HepG2 (cell line): Measurements from ENCODE around the gene HIGD1C. TPM values are rescaled to one million over a fixed set of nuclear protein-coding genes. Genes with fewer than 3 reads are reported as not detected.
A peak's percentile ranks its signal among the peaks of the same experiment; 100 is the strongest.

Experiments used
- CEBPB ChIP-seq: IDR thresholded peaks from 2 replicates; pipeline ENCODE4 v1.6.1; 2011; ENCODE audit warnings: low read depth, low read length, improper control_type of control experiment, borderline replicate concordance
- GPN1 ChIP-seq: sonication (generic); formaldehyde crosslinking; IDR thresholded peaks from 2 replicates; pipeline ENCODE4 v1.5.1; 2020; ENCODE audit warnings: missing genetic modification reagents, borderline replicate concordance
- MATR3 ChIP-seq: sonication (generic); formaldehyde crosslinking; IDR thresholded peaks from 2 replicates; pipeline ENCODE4 v1.4.0; 2020; ENCODE audit warnings: missing genetic modification reagents
- NCOA2 ChIP-seq: sonication (generic); formaldehyde crosslinking; IDR thresholded peaks from 2 replicates; pipeline ENCODE4 v1.8.0; 2022; ENCODE audit warnings: inconsistent platforms
- NR2F2 ChIP-seq: IDR thresholded peaks from 2 replicates; pipeline ENCODE4 v1.6.1; 2012; ENCODE audit warnings: low read depth, inconsistent platforms, borderline replicate concordance
- POLR2A ChIP-seq, 2 experiments: IDR thresholded peaks; 2 replicates each; pipeline ENCODE4 v1.6.1; 2011; ENCODE audit warnings: low read depth in 2 of 2, low read length in 2 of 2, mild to moderate bottlenecking in 1 of 2, moderate library complexity in 1 of 2; ENCODE audit not compliant: insufficient read depth in 1 of 2
- SKI ChIP-seq: fragments of 450-650 bp; IDR thresholded peaks from one replicate; pipeline ENCODE4 v1.6.1; 2018; ENCODE audit warnings: mild to moderate bottlenecking; ENCODE audit not compliant: partially characterized antibody
- SMAD3 ChIP-seq: sonication (generic); formaldehyde crosslinking; IDR thresholded peaks from 2 replicates; pipeline ENCODE4 v1.4.0; 2020; ENCODE audit warnings: missing genetic modification reagents
- TBL1XR1 ChIP-seq: fragments of 150-350 bp; IDR thresholded peaks from 2 replicates; pipeline ENCODE4 v1.6.1; 2014; ENCODE audit warnings: borderline replicate concordance, low read length; ENCODE audit not compliant: partially characterized antibody
- TBX2 ChIP-seq: sonication (generic); formaldehyde crosslinking; IDR thresholded peaks from 2 replicates; pipeline ENCODE4 v1.5.0; 2020; ENCODE audit warnings: missing genetic modification reagents, mild to moderate bottlenecking, borderline replicate concordance
- TEAD3 ChIP-seq: optimal IDR thresholded peaks from 2 replicates; pipeline ENCODE3; 2016; ENCODE audit warnings: borderline replicate concordance
- THAP11 ChIP-seq: IDR thresholded peaks from 2 replicates; pipeline ENCODE4 v1.6.1; 2016; ENCODE audit warnings: missing biosample characterization, missing genetic modification reagents
- ZNF431 ChIP-seq: sonication (generic); formaldehyde crosslinking; IDR thresholded peaks from 2 replicates; pipeline ENCODE4 v1.9.0; 2022; ENCODE audit warnings: missing genetic modification reagents, low read depth, mild to moderate bottlenecking, borderline replicate concordance
- ZNF644 ChIP-seq: IDR thresholded peaks from 2 replicates; pipeline ENCODE4 v1.6.1; 2016; ENCODE audit warnings: low read depth
- ZNF737 ChIP-seq: sonication (generic); formaldehyde crosslinking; IDR thresholded peaks from 2 replicates; pipeline ENCODE4 v1.5.0; 2020; ENCODE audit warnings: missing genetic modification reagents, mild to moderate bottlenecking, borderline replicate concordance
- ZNF878 ChIP-seq: sonication (generic); formaldehyde crosslinking; IDR thresholded peaks from 2 replicates; pipeline ENCODE4 v1.8.1; 2023; ENCODE audit warnings: mild to moderate bottlenecking, missing genetic modification reagents, moderate library complexity
- polyA plus RNA-seq, 8 experiments: library from polyadenylated mRNA; depleted of rRNA in 3 of 8; stranded (reverse) in 7 of 8; unstranded in 1 of 8; fragments of >200 nt; fragmentation: Illumina TruSeq in 4 of 8; extraction: Trizol in 4 of 8; gene quantifications; 2 replicates each; pipeline versions ENCODE4 v1.2.1 to v1.2.3, GENCODE V29; 2011 to 2016; ENCODE audit warnings: low read depth in 4 of 8, missing spikeins in 1 of 8, mixed read lengths in 1 of 8; ENCODE audit not compliant: insufficient read depth in 1 of 8
- total RNA-seq, 5 experiments: library from RNA; depleted of rRNA; stranded (reverse); fragments of >200 nt; fragmentation: Illumina TruSeq; extraction: Trizol; gene quantifications; 2 replicates each; pipeline ENCODE4 v1.2.3, GENCODE V29; 2016; ENCODE audit warnings: low read depth in 1 of 5
- TF ChIP-seq, protein P1 (sequence below): sonication (generic); formaldehyde crosslinking; IDR thresholded peaks from 2 replicates; pipeline ENCODE4 v1.4.0; 2020; ENCODE audit warnings: missing genetic modification reagents, borderline replicate concordance
- TF ChIP-seq, protein P2 (sequence below): sonication (generic); formaldehyde crosslinking; IDR thresholded peaks from 2 replicates; pipeline ENCODE4 v1.4.0; 2020; ENCODE audit warnings: mild to moderate bottlenecking, missing genetic modification reagents
- TF ChIP-seq, protein P3 (sequence below): IDR thresholded peaks from 2 replicates; pipeline ENCODE4 v1.6.1; 2016; ENCODE audit warnings: missing genetic modification reagents, missing compliant biosample characterization
- TF ChIP-seq, protein P4 (sequence below): IDR thresholded peaks from 2 replicates; pipeline ENCODE4 v1.4.0; 2020; ENCODE audit warnings: mild to moderate bottlenecking, missing genetic modification reagents
- TF ChIP-seq, protein P5 (sequence below): IDR thresholded peaks from 2 replicates; pipeline ENCODE4 v1.6.1; 2016; ENCODE audit warnings: mild to moderate bottlenecking

HIGD1C gene
- total and polyA plus RNA-seq, 2 of the 13 experiments (the other 11 are each of a cell fraction or from before 2014, with no cell fraction given) = not detected

DNA sequence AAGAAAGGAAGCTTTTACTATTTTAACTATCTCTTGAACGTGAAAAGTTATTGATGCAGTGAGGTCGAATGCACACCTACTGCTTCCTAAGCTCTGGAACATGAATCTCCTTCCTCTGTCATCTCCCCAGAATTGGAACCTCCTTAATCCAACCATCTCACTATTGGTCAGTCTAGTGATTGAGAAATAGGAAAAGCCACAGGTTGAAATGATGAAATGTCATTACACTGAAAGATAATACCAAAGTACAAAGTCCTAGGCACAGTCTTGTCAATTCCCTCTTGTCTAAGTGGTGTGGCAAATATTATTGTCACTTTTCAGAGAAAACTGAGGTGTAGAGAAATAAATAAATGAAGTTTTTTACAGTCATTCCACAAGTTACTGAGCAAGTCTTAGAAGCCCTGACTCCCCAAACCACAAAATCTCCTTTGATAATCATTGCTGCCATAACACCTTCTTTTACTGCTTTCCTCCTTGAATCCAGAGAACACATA is 19.5 kb upstream of the HIGD1C start (continued):
- TF ChIP-seq, protein P1, sequence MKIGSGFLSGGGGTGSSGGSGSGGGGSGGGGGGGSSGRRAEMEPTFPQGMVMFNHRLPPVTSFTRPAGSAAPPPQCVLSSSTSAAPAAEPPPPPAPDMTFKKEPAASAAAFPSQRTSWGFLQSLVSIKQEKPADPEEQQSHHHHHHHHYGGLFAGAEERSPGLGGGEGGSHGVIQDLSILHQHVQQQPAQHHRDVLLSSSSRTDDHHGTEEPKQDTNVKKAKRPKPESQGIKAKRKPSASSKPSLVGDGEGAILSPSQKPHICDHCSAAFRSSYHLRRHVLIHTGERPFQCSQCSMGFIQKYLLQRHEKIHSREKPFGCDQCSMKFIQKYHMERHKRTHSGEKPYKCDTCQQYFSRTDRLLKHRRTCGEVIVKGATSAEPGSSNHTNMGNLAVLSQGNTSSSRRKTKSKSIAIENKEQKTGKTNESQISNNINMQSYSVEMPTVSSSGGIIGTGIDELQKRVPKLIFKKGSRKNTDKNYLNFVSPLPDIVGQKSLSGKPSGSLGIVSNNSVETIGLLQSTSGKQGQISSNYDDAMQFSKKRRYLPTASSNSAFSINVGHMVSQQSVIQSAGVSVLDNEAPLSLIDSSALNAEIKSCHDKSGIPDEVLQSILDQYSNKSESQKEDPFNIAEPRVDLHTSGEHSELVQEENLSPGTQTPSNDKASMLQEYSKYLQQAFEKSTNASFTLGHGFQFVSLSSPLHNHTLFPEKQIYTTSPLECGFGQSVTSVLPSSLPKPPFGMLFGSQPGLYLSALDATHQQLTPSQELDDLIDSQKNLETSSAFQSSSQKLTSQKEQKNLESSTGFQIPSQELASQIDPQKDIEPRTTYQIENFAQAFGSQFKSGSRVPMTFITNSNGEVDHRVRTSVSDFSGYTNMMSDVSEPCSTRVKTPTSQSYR = peak; percentile 10; the same call in 1 of the 2 replicates
- TF ChIP-seq, protein P2, sequence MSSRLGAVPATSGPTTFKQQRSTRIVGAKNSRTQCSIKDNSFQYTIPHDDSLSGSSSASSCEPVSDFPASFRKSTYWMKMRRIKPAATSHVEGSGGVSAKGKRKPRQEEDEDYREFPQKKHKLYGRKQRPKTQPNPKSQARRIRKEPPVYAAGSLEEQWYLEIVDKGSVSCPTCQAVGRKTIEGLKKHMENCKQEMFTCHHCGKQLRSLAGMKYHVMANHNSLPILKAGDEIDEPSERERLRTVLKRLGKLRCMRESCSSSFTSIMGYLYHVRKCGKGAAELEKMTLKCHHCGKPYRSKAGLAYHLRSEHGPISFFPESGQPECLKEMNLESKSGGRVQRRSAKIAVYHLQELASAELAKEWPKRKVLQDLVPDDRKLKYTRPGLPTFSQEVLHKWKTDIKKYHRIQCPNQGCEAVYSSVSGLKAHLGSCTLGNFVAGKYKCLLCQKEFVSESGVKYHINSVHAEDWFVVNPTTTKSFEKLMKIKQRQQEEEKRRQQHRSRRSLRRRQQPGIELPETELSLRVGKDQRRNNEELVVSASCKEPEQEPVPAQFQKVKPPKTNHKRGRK = no peak
- TF ChIP-seq, protein P3, sequence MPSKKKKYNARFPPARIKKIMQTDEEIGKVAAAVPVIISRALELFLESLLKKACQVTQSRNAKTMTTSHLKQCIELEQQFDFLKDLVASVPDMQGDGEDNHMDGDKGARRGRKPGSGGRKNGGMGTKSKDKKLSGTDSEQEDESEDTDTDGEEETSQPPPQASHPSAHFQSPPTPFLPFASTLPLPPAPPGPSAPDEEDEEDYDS (CRISPR knock-in tag) = 0 out of 2 replicates have a peak, but pooled peaks have one; percentile 42
- peak; percentile 39; the same call in 1 of the 2 replicates for TF ChIP-seq THAP11 (CRISPR knock-in tag)
- peak; percentile 89; the same call in 1 of the 2 replicates for TF ChIP-seq SMAD3 (CRISPR knock-in tag)
- TF ChIP-seq TEAD3 = peak; percentile 39
- peak; percentile 45 for TF ChIP-seq TBL1XR1
- peak; percentile 83 for TF ChIP-seq NCOA2 (CRISPR knock-in tag)
- peak; percentile 98 for TF ChIP-seq CEBPB
- peak; percentile 37; the same call in 1 of the 2 replicates for TF ChIP-seq TBX2 (CRISPR knock-in tag)
- no peak for TF ChIP-seq MATR3 (CRISPR knock-in tag)
- peak; percentile 37 for TF ChIP-seq SKI
- no peak for TF ChIP-seq ZNF431
- TF ChIP-seq ZNF644 = peak; percentile 50; the same call in 1 of the 2 replicates
- TF ChIP-seq, protein P4, sequence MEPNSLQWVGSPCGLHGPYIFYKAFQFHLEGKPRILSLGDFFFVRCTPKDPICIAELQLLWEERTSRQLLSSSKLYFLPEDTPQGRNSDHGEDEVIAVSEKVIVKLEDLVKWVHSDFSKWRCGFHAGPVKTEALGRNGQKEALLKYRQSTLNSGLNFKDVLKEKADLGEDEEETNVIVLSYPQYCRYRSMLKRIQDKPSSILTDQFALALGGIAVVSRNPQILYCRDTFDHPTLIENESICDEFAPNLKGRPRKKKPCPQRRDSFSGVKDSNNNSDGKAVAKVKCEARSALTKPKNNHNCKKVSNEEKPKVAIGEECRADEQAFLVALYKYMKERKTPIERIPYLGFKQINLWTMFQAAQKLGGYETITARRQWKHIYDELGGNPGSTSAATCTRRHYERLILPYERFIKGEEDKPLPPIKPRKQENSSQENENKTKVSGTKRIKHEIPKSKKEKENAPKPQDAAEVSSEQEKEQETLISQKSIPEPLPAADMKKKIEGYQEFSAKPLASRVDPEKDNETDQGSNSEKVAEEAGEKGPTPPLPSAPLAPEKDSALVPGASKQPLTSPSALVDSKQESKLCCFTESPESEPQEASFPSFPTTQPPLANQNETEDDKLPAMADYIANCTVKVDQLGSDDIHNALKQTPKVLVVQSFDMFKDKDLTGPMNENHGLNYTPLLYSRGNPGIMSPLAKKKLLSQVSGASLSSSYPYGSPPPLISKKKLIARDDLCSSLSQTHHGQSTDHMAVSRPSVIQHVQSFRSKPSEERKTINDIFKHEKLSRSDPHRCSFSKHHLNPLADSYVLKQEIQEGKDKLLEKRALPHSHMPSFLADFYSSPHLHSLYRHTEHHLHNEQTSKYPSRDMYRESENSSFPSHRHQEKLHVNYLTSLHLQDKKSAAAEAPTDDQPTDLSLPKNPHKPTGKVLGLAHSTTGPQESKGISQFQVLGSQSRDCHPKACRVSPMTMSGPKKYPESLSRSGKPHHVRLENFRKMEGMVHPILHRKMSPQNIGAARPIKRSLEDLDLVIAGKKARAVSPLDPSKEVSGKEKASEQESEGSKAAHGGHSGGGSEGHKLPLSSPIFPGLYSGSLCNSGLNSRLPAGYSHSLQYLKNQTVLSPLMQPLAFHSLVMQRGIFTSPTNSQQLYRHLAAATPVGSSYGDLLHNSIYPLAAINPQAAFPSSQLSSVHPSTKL (CRISPR knock-in tag) = peak; percentile 91
- TF ChIP-seq, protein P5, sequence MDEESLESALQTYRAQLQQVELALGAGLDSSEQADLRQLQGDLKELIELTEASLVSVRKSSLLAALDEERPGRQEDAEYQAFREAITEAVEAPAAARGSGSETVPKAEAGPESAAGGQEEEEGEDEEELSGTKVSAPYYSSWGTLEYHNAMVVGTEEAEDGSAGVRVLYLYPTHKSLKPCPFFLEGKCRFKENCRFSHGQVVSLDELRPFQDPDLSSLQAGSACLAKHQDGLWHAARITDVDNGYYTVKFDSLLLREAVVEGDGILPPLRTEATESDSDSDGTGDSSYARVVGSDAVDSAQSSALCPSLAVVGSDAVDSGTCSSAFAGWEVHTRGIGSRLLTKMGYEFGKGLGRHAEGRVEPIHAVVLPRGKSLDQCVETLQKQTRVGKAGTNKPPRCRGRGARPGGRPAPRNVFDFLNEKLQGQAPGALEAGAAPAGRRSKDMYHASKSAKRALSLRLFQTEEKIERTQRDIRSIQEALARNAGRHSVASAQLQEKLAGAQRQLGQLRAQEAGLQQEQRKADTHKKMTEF (CRISPR knock-in tag) = peak; percentile 53; the same call in 1 of the 2 replicates
- TF ChIP-seq ZNF878 = peak; percentile 66; the same call in 1 of the 2 replicates
- peak in 1 of 2 experiments; percentile 55; a peak in 1 of 4 replicates for TF ChIP-seq POLR2A (IDR thresholded peaks at IDR 0.05; ENCODE audit: insufficient read depth in 1 of 2, low read depth in 2 of 2, low read length in 2 of 2)
- TF ChIP-seq ZNF737 (CRISPR knock-in tag) = no peak
- peak; percentile 39; the same call in 1 of the 2 replicates for TF ChIP-seq NR2F2
- TF ChIP-seq GPN1 (CRISPR knock-in tag) = no peak
